OCI-LY3 (cell line): ENCODE measurements around the gene OXNAD1.

Experiments used
- CTCF ChIP-seq: fragments of 200-600, 300-600 bp; sonication (generic); IDR thresholded peaks from 2 replicates; pipeline ENCODE4 v1.5.1; 2014; ENCODE audit warnings: antibody characterized with exemption, low read length, low read depth
- EZH2phosphoT487 ChIP-seq: fragments of 200-600 bp; shearing (Covaris generic); IDR thresholded peaks from 2 replicates; pipeline ENCODE4 v1.6.1; 2018; ENCODE audit warnings: antibody characterized with exemption, mixed run types, low read depth

GRCh38 chr3:16347548-16347947 lies 82.5 kb downstream of the OXNAD1 start:
- TF ChIP-seq CTCF (no peak), EZH2phosphoT487 (no peak)
